Activated CD8-positive, alpha-beta memory T cell treated with anti-CD3 and anti-CD28 coated beads, Interleukin-2, amount 50 U/mL, for 1 hour (primary cell): ENCODE measurements around the gene CLMN.
"Not testable (repeated sequence)": the region's sequence is repeated elsewhere in the genome, so short reads cannot be mapped to it uniquely, and the experiment has no call there.

Experiments used
- DNase-seq: peaks from one replicate; pipeline ENCODE4 v3.0.0-alpha.2; 2020; ENCODE audit errors: extremely low read depth

Gene CLMN

GRCh38 chr14:95218472-95219193, 101.1 kb downstream of the CLMN start:
- no peak for DNase-seq

GRCh38 chr14:95218006-95218405, 101.7 kb downstream of the CLMN start:
- no peak for DNase-seq

GRCh38 chr14:95217391-95217900, 102.3 kb downstream of the CLMN start:
- no peak for DNase-seq

- DNase-seq: no peak
Measured at GRCh38 chr14:95216008-95216407, 103.7 kb downstream of the CLMN start.

GRCh38 chr14:95215094-95215725, 104.5 kb downstream of the CLMN start:
- DNase-seq: no peak

- DNase-seq: no peak
Measured at GRCh38 chr14:95213774-95214173, 105.9 kb downstream of the CLMN start.

- no peak for DNase-seq
Measured at GRCh38 chr14:95211721-95212504, 107.8 kb downstream of the CLMN start.

- no peak for DNase-seq
Measured at GRCh38 chr14:95210699-95211098, 109.0 kb downstream of the CLMN start.

GRCh38 chr14:95208598-95208997, 111.1 kb downstream of the CLMN start:
- DNase-seq: no peak

- no peak for DNase-seq
Measured at GRCh38 chr14:95207475-95208233, 112.1 kb downstream of the CLMN start.

GRCh38 chr14:95206534-95206933, 113.2 kb downstream of the CLMN start:
- no peak for DNase-seq

GRCh38 chr14:95204705-95205104, 115.0 kb downstream of the CLMN start:
- no peak for DNase-seq

GRCh38 chr14:95201745-95202144, 118.0 kb downstream of the CLMN start:
- DNase-seq: not testable (repeated sequence)

GRCh38 chr14:95200404-95200803, 119.3 kb downstream of the CLMN start:
- no peak for DNase-seq

- DNase-seq: no peak
Measured at GRCh38 chr14:95199298-95199983, 120.3 kb downstream of the CLMN start.

- DNase-seq: no peak
Measured at GRCh38 chr14:95198320-95198719, 121.4 kb downstream of the CLMN start.

GRCh38 chr14:95197551-95197950, 122.2 kb downstream of the CLMN start:
- no peak for DNase-seq

- no peak for DNase-seq
Measured at GRCh38 chr14:95196826-95197545, 122.7 kb downstream of the CLMN start.

- DNase-seq: no peak
Measured at GRCh38 chr14:95196268-95196667, 123.4 kb downstream of the CLMN start.

- DNase-seq: no peak
Measured at GRCh38 chr14:95195031-95195430, 124.7 kb downstream of the CLMN start.

GRCh38 chr14:95193081-95193480, 126.6 kb downstream of the CLMN start:
- DNase-seq: no peak
